ENCODE measurements around the gene RPL36AL.
"Not testable (repeated sequence)": the region's sequence is repeated elsewhere in the genome, so short reads cannot be mapped to it uniquely, and the experiment has no call there.

The RPL36AL gene

DNA sequence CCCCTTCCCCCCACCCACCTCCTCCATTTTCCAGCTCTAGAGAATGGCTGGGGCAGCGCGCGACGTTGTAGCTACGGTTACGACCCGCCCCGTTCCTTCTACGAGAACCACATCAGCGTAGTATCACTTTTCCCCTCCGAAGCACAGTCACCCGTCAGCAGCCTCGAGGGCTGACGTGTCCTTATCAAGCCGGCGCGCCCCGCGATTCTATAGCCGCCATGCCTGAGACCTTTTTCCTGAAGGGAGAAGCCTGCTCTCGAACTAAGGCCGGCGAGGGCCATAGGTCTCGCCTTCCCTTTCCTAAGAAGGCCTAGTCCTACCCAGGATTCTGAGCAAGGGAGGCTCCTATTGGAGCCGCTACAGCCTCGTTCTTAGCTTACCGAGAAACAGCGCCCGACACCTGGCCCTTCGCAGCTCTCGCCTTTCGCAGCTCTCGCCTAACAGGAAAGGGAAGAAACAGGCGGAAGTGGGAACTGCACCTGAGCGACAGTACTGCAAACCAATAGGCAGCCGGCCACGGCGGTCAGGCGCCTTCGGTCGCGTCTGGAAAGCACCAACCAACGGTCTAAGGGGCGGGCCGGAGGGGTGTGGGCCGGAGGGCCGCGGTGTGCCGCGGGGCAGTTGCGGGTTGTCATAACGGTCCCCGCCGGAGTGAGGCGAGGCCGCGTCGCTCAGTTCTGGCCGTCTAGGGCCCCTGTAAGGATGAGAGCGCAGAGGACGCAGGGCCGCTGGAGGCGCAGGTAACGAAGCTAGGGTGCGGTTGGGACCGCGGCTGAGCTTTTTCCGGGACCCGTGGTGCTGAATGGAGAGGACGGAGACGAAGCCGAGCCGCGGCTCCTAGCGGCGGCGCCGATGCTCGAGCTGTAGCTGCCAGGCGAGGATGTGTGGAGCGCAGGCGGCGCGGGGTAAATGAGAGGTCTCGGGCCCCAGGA, at the start of gene RPL36AL, which contains the start of gene MGAT2:
TSS of gene RPL36AL (minus strand) at position 445 of the 932 bp plus-strand sequence. CDS start 1,522 bp downstream, outside the sequence.
TSS of gene MGAT2 (plus strand) at position 618 of the 932 bp plus-strand sequence. CDS start 470 bp downstream, outside the sequence.
- DNase-seq (ENCODE audit: low spot score), result peak; percentile 98

DNA sequence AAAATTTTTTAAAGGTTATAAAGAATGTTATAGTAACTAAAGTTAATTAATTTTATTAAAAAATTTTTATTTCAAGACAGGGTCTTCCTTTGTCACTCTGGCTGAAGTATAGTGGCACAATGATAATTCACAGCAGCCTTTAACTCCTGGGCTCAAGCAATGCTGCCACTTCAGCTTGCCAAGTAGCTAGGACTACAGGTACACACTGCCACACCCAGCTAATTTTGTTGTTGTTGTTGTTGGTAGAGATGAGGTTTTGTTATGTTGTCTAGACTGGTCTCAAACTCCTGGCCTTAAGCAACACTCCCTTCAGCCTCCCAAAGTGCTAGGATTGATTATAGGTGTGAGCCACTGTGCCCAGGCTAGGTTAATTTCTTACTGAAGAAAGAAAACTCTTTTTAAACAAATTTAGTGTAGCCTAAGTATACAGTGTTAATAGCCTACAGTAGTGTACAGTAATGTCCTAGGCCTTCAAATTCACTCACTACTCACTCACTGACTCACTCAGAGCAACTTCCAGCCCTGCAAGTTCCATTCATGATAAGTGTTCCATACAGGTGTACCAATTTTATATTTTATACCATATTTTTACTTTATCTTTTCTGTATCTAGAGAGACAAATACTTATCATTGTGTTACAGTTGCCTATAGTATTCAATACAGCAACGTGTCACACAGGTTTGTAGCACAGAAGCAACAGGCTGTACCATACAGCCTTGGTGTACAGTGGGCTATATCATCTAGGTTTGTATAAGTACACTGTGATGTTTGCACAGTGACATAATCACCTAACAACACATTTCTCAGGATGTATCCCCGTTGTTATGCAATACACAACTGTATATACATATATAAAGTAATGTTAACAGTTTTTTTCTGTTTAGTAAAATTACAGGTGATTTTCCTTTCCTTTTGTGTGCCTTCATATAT, 39.4 kb upstream of the RPL36AL start:
- no peak for DNase-seq (ENCODE audit: low spot score)

DNA sequence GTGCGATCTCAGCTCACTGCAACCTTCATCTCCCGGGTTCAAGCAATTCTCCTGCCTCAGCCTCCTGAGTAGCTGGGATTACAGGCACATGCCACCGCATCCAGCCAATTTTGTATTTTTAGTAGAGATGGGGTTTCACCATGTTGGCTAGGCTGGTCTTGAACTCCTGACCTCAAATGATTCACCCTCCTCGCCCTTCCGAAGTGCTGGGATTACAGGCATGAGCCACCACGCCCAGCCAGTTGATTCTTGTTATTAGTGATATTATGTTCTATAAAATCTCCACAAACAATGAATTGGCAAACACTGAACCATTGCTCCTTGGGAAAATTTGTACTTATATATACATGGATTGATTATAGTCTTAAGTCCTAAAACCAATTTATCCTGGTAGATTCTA, 37.1 kb upstream of the RPL36AL start:
- not testable (repeated sequence) for DNase-seq (ENCODE audit: low spot score)

DNA sequence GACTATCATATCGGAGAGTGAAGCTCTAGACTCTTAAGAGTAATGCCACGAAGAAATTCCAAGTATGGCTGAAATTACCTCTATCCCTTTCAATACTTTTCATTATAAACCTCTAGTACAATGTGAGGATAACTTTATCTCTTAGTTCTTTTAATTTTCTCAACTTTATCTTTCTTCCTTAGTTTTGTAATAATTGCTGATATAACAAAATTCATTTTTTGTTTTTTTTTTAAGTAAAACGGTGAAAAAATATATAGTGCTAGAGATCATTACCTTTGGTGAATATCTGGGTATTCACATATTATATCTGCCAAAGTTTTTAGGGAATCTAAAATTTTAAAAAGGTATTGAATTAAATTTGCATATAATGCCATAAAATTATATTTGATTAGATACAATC, 34.1 kb upstream of the RPL36AL start:
- no peak for DNase-seq (ENCODE audit: low spot score)

DNA sequence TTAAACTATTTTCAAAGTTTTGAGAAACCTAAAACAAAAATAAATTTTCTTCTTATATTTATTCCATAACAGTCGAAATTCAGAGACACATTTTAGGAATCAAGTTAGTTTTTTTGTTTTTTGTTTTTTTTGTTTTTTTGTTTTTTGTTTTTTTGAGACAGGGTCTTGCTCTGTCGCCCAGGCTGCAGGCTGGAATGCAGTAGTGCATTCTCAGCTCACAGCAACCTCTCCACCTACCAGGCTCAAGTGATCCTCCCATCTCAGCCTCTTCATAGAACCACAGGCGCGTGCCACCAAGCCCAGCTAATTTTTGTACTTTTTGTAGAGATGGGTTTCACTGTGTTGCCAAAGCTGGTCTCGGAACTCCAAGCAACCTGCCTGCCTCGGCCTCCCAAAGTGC, 33.1 kb upstream of the RPL36AL start:
- no peak for DNase-seq (ENCODE audit: low spot score)

DNA sequence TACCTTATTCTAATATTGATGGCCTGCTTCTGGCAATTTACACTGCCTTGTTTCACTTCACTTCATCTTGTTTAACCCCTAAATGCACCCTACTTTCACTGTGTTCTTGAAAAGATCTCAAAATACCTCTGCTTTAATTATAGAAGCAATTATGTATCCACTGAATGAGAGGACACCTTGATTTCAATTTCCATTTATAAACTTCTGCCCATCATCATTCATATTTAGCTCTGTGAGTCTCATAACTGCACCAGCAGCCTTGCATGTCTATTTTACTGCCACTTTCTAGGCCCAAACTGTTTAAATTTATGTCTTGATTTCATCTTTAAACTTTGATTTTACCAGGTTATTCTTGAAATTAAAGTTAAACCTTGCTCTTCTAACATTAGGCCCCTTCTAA, 21.7 kb upstream of the RPL36AL start:
- DNase-seq (ENCODE audit: low spot score), result no peak

DNA sequence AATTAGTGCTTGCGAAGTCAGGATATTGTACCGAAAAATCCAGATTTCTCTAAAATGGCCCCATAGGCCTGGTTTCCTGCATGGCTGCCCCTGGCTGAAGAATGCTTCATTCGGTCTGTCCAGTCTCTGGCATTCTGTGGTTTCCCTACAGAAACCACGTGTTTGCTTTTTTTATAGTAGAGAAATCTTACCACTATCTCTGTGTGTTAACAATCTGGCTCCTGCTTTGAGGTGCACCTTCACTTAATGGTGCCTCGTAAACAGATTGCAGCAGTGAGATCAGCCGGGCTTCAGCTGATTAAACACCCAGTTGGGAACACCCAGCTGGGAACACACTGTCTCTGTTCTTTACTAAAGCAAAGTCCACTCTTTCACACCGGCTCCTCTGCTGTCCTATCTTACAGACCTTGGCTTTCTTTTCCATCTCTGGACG, 21.3 kb upstream of the RPL36AL start:
- DNase-seq (ENCODE audit: low spot score), result no peak

DNA sequence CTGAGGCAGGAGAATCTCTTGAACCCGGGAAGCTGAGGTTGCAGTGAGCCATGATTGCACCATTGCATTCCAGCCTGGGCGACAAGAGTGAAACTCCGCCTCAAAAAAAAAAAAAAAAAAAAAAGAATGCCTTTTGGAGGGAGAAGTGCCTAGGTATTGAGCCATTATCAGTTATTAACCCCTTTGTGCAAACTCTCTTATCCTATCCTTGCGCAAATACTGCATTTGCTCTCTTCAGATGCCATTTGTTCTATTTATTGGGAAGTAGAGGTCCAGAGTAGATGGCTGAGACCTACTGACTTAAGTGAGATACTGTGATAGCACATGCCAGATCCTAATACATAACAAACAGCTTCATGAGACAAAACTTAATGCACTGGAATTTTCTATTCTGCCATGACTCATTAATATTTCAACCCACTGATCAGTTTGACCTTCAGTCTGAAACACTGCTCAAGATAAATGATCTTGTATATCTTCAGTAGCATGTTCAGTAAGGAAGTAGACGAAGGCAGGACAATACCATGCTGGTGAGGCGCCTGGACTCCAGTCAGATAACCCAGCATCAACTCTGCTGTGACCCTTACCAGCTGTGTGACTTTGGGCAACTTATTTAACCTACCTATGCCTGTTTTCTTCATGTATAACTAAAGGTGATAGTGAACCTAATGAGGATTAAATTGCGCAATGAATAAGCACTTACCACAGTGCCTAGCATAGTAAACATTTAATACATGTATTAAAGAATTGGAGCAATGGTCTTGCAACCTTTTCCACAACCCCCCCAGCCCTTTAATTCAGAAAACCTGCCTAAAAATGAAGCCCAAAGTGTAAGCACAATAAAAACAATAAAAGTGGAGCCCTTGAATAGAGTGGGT, 20.4 kb upstream of the RPL36AL start:
- DNase-seq (ENCODE audit: low spot score), result no peak

DNA sequence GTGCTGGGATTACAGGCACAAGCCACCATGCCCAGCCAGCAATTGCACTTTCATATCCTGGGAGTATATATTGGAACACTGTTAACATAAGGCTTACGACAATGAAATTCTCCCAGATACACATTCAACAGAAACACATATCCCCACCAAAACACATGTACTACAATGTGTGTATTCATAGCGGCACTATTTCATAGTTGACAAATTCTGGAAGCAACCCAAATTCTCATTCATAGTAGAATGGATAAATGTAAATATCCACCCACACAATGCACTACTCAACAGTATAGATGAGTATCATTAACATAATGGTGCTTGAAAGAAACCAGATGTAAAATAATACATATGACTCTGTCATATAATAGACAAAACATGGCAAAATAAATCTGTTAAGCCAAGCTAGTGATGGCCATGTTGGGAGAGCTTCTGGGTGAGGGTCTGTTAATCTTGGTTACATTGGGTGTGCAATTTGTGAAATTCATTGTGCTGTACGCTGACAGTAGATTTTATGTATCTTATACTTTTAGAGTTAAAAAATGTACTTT, 17.2 kb upstream of the RPL36AL start:
- no peak for DNase-seq (ENCODE audit: low spot score)

DNA sequence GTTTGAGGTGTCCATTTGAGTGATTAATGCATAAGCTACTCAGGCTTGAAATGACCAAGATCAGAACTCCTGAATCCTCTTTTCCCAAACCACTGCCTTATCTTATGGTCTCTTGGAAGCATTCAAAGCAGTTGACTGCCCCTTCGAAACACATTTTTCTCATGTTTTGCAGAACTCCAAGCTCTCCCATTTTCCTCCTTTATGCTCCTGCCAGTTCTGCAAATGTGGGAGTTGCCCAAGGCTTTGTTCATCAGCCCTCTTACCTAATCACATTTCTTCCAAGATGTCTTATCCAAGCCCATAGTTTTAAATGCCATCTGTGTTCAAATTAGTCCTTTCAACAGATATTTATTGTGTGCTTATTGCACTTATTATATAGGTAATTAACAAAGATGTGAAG, 16.4 kb upstream of the RPL36AL start:
- no peak for DNase-seq (ENCODE audit: low spot score)

DNA sequence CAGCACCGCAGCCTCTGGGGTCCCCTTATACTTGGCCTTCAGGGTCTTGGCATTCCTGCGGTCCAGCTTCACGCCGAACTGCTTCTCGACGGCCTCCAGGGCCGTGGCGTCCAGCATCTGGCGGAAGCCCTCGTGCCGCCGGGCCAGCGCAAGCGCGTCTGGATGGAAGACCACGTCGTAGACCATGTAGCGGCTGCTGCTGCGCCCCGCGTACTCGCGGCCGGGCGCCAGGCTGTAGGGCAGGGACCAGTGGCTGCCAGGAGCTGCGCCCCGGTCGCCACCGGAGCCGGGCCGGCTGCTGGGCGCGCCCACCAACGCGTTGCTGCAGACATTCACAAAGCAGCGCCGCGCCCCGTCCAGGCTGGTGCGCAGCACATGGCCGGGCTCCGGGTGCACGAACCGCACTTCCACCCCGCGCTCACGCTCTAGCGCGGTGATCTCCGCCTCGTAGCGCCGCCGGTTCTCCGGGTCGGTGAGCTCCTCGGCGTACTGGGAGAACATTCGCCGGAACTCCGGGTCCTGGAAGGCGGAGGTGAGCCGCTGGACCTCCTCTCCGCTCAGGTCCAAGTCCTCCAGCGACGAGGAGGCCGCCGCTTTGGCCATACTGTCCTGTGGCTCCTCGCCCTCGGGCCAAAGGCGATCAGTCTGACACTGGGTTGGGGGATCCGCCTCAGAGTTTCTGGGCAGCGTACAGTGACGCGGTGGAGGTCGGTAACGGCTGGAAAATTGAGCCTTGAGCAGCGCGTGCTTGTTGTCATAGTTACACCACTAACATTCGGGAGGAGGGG, 14.3 kb upstream of the RPL36AL start, which contains the start of gene DNAAF2:
TSS of gene DNAAF2 (minus strand) at position 698 of the 788 bp plus-strand sequence. CDS start at position 603, 95 bp downstream.
- peak; percentile 66 for DNase-seq (ENCODE audit: low spot score)

DNA sequence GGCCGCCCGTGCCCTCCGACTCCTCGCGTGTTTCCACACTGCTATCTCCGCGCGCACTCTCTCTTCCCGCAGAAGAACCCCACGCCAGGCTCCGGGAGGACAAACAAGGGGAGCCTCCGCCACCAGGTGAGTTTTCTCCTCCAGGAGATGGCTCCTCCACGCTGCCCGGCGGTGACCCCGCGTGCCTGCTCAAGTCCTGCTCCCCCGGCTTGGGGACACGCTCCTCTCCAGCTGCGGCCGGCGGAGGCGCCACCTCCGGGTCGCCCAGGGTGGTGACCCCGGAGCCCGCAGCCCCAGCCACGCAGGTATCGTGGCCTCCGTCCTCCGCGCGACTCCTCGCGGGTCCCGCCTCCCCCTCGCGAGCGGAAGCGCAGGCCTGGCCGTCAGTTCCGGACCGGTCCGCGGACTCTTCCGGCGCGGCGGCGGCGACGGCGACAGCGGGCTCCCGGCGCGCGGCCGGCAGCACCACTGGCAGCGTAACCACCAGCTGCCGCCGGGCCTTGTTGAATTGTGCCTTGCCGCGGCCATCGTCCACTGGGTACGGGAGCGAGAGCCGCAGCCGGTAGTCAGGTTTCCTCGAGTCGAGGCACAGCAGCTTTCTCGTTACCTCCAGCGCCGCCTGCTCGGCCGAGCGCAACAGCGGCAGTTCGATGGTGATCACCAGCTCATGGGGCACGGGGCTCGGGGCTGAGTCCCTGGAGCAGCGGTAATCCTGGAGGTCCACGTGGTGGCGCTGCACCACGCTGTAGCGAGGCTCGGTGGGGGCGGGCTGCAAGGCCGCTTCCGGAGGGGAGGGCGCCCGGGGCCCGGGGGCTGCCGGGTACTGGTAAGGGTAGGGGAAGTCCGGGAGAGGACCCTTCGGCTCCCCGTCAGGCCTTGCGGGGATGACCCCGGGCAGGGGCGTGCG, 13.5 kb upstream of the RPL36AL start:
- peak; percentile 89 for DNase-seq (ENCODE audit: low spot score)

DNA sequence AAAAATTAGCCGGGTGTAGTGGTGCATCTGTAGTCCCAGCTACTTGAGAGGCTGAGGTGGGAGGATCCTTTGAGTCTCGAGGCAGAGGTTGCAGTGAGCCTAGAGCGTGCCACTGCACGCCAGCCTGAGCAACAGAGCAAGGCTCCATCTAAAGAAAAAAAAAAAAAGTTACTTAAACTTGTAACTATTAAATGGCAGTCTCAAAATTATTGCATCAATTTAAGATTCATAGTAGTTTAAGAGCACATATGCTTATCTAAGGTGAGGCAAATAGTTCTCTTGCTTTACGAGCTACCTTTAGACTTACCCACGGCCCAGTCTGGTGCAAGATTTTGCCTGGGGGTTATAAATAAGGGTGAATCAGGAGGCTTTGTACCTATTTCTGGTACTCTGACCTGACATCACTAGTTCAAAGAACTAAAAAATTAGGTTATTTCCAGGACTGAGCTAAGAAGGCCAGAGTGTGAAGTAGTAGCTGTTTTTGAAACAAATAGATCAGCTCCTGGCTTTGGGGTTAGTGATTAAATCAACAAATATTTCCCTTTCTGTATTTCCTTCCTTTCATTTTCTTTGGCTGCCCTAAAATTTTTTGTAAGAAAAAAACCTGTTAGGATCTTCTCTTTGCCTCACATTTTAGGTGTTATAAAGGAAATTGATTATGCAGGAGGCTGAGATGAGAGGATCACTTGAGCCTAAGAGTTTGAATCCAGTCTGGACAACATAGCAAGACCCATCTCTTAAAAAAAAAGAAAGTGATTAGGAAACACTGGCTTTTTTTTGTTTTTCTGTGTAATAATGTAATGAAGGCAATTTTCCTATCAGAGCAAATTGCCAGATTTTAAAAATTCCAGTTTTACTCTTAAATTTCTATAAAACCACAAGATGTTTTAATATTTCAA, 3.8 kb upstream of the RPL36AL start:
- DNase-seq (ENCODE audit: low spot score), result no peak

DNA sequence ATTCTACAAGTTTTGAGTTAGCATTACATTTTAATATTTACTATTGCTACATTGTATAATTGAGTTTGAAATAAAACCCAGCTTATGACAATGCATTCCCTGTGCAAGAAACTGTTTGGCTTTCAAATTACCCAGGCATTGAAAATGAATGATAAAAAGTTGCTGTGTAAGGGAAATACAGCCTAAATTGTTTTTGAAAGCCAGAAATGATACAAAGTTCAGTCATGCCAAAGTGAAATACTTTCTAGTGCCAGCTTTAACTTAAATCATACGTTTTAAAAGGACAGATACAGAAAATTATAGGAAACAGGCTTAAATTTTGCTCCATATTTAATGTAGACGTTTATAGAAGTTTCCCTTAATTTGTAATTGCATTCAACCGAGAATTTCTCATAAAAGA, 3.0 kb upstream of the RPL36AL start:
- no peak for DNase-seq (ENCODE audit: low spot score)

DNA sequence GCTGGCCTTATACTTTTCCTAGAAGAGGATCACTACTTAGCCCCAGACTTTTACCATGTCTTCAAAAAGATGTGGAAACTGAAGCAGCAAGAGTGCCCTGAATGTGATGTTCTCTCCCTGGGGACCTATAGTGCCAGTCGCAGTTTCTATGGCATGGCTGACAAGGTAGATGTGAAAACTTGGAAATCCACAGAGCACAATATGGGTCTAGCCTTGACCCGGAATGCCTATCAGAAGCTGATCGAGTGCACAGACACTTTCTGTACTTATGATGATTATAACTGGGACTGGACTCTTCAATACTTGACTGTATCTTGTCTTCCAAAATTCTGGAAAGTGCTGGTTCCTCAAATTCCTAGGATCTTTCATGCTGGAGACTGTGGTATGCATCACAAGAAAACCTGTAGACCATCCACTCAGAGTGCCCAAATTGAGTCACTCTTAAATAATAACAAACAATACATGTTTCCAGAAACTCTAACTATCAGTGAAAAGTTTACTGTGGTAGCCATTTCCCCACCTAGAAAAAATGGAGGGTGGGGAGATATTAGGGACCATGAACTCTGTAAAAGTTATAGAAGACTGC, 1.7 kb upstream of the RPL36AL start:
- DNase-seq (ENCODE audit: low spot score), result no peak

DNA sequence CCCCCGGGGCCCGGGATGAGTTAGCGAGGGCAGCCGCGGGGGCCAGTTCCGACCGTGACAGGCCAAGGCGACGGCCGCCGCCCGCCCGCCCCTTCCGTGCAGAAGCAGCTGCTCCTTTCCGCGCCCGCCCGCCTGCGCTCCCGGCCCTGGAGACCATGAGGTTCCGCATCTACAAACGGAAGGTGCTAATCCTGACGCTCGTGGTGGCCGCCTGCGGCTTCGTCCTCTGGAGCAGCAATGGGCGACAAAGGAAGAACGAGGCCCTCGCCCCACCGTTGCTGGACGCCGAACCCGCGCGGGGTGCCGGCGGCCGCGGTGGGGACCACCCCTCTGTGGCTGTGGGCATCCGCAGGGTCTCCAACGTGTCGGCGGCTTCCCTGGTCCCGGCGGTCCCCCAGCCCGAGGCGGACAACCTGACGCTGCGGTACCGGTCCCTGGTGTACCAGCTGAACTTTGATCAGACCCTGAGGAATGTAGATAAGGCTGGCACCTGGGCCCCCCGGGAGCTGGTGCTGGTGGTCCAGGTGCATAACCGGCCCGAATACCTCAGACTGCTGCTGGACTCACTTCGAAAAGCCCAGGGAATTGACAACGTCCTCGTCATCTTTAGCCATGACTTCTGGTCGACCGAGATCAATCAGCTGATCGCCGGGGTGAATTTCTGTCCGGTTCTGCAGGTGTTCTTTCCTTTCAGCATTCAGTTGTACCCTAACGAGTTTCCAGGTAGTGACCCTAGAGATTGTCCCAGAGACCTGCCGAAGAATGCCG, 872 bp upstream of the RPL36AL start:
- peak; percentile 39 for DNase-seq (ENCODE audit: low spot score)

DNA sequence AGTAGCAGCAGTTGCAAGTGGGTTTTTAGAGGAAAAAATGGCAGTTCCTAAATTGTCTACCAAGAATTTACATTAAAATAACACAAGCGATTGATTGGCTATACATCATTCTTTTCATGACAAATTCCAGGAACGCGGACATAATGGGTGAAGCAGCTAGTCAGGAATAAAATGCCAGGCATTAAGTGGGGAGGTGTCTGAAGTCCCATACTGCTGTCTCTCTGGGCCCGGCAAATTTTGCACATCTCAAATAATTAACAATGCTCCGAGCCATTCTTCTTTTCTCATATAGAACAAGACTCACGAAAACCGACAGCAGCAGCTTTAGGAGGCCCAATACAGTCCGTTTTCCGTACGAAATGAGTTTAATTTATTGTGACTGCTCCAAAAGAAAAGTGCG, 696 bp downstream of the RPL36AL start:
- DNase-seq (ENCODE audit: low spot score), result no peak

Measured in AG08395 (cell line).